Left ventricle myocardium superior (tissue), 1 donor: ENCODE measurements around the gene MRPS31. TPM values are rescaled to one million over a fixed set of nuclear protein-coding genes. Genes with fewer than 3 reads are reported as not detected.
A peak's percentile ranks its signal among the peaks of the same experiment; 100 is the strongest.

ENCODE experiments used
- ATAC-seq: fragments of 200-7000 bp; cut with Tn5 transposase; one replicate; pipeline ENCODE4 v1.9.1; 2020; ENCODE audit warnings: mild to moderate bottlenecking, moderate library complexity
- DNase-seq: peaks from one replicate; pipeline ENCODE4 v3.0.0-alpha.2; 2020
- intact Hi-C: fragments of 100-400 bp; cut with micrococcal nuclease; formaldehyde crosslinking; loops from one replicate; pipeline ENCODE4 v1.11.0; 2022
- microRNA-seq: library from miRNA; unstranded; fragments of <30 nt; microRNA quantifications from one replicate; pipeline ENCODE4 v1.2.0, GENCODE V29; 2020; ENCODE audit warnings: borderline number of aligned reads
- total RNA-seq: library from RNA; stranded (reverse); fragmentation: NEBNext Ultra II Directional; extraction: Animal tissue kit (Norgen Biotek cat#: 25700); gene quantifications from one replicate; pipeline ENCODE4 v1.2.1, GENCODE V29; 2021
- donor health status: DM: no; HTN: yes; CAD: no; lungs with severe emphysema.

Gene MRPS31
- total RNA-seq, 1 donor from 2014 or later = 33.7 TPM

DNA sequence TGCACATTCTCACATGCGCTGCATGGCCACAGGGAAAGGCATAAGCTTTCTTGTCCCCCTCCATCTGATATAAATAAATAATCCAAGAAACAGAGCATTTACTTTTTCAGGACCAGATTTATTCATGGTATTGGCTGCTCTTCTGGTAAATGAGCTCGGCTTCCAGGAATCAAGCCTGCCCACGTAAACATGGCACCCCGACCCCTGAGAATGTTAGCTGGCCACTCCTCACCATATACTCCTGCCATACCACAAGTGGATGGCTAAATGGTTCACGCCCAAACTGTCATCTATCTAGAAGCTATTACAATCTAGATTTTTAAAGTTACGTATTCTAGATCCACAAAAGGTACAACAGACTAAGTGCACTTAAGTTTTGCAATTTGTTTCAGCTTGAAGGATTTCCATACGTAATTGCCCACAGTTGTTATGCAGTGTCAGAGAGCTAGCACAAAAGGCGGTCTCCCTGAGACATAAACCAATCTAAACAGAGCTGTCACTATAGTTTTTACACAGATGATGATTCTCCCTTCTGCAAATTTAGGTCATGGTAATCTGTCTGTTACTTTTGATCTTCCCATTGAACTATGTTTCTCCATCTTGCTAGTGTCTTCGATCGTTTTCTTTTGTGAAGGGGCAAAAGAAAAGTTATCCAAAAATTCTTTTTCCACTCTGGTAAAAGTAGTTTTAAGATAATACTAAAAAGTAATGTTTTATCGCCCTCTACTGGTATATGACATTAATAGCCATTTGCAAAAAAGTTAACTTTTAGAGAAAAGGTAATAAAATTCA, 88.3 kb downstream of the MRPS31 start:
- intact Hi-C loops = loop anchor here (5.0 kb wide), 1 partner anchor 615 kb away; no protein-coding TSS in a partner anchor
- ATAC-seq (no peak), DNase-seq (no peak)

- DNase-seq (no peak), ATAC-seq (peak; percentile 63)
- intact Hi-C loops = loop anchor here (5.0 kb wide), 1 partner anchor 614 kb away; no protein-coding TSS in a partner anchor
Observed at GRCh38 chr13:40681341-40682146, 89.4 kb downstream of the MRPS31 start.

- ATAC-seq (no peak), DNase-seq (no peak)
- intact Hi-C loops = loop anchor here (5.0 kb wide), 1 partner anchor 613 kb away; no protein-coding TSS in a partner anchor
Observed at GRCh38 chr13:40680659-40681323, 90.2 kb downstream of the MRPS31 start.

- intact Hi-C loops = loop anchor here (10.0 kb wide), 1 partner anchor 375 kb away; no protein-coding TSS in a partner anchor
- ATAC-seq = no peak
- DNase-seq = no peak
Observed at GRCh38 chr13:40679480-40679985, 91.5 kb downstream of the MRPS31 start.

Small RNA genes lying within 50 kb of the gene (microRNA-seq; reads per million reads assigned to microRNA genes)
- gene MIR320D1 (not detected), gene MIR621 (not detected)

Other genes starting within 250 kb of the MRPS31 start
- 14.7 TPM for gene FOXO1, start 104.5 kb downstream of the MRPS31 start, total RNA-seq
- 5.5 TPM for gene SLC25A15, start 18.4 kb upstream of the MRPS31 start, total RNA-seq
- gene ELF1, start 248.1 kb upstream of the MRPS31 start, total RNA-seq = 33.3 TPM